Measurements from ENCODE around the gene NFE2L2. TPM values are rescaled to one million over a fixed set of nuclear protein-coding genes. Genes with fewer than 3 reads are reported as not detected.

NFE2L2 gene
- total RNA-seq, 4 donors from 2014 or later, result 41.6 to 105 (median 65.2) TPM

GRCh38 chr2:177265824-177266817 lies 1.6 kb upstream of the NFE2L2 start:
- DNase-seq, result no peak
- Histone ChIP-seq H3K27ac (peak overlapping the region; percentile 98 to 100 (median 98)), H3K4me3 (peak overlapping the region in 3 of 4 donors; percentile 73 to 88 (median 85)), H3K36me3 (no peaks in the 10 kb centered on the region), H3K27me3 (no peaks in the 10 kb centered on the region), H3K4me1 (peaks cover 9 to 36% (median 28%) of the 10 kb centered on the region in 4 donors), H3K9me3 (no peaks in the 10 kb centered on the region)
- in situ Hi-C loops (cut with MboI; ENCODE audit: low pct_ligation_motif_present in 1 of 4, low pct_unique_long_range_greater_than_20kb in 1 of 4, low sequenced_read_pairs in 3 of 4) (loop anchor here in 1 of 4 donors (10.0 kb wide), 1 partner anchor 101 kb away; no protein-coding TSS in a partner anchor), intact Hi-C loops (cut with DNase I; ENCODE audit: low total_unique reads) (loop anchor here (2.0 to 10.0 kb wide), 3 partner anchors 53 to 101 kb away; partner anchors contain the start of gene HNRNPA3)
- WGBS, 2 donors (ENCODE audit: low coverage in 1 of 2), result 10 to 13% methylated on average over 4 of the region's 4 CpGs
- TF ChIP-seq EP300 (IDR thresholded peaks at IDR 0.05; ENCODE audit: low read depth) (no peak), POLR2AphosphoS5 (IDR thresholded peaks at IDR 0.05) (peak in 1 of 3 donors; percentile 26)

DNA sequence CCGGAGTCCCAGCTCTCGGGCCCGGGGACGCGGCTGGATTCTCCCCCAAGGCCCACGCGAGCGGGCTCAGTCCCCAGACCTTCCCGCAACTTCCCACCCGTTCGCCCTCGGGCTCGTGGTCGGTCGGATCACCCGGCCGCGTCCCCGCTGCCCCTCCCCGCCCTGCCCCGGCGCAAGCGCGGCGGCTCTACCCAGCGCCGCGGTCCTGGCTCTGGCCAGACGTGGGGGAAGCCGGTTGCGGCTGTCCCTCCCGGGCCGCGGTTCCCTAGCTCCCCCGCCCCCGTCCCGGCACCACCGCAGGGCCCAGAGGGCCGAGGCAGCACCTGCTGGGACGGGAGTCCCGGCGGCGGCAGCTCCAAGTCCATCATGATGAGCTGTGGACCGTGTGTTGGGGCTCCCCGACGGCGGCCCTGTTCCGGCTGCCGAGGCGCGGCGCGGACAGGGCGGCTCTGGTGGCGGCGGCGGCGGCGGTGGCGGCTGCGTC lies 276 bp downstream of the NFE2L2 start:
- in situ Hi-C loops (cut with MboI; ENCODE audit: low pct_ligation_motif_present in 1 of 4, low pct_unique_long_range_greater_than_20kb in 1 of 4, low sequenced_read_pairs in 3 of 4) (loop anchor here in 1 of 4 donors (10.0 kb wide), 1 partner anchor 99 kb away; no protein-coding TSS in a partner anchor), intact Hi-C loops (cut with DNase I; ENCODE audit: low total_unique reads) (loop anchor here (2.0 to 10.0 kb wide), 3 partner anchors 51 to 99 kb away; partner anchors contain the start of gene HNRNPA3)
- DNase-seq, result peak; percentile 43
- no peaks in the 10 kb centered on the region for H3K36me3 ChIP-seq
- H3K27ac ChIP-seq, result peak overlapping the region; percentile 98 to 100 (median 98)
- no peaks in the 10 kb centered on the region for H3K27me3 ChIP-seq
- H3K4me1 ChIP-seq, result peaks cover 15 to 55% (median 43%) of the 10 kb centered on the region in 4 donors
- WGBS, 2 donors (ENCODE audit: low coverage in 1 of 2), result 2% methylated on average over 23 of the region's 61 CpGs; no CpG with 5 or more reads in 1 of the 2 donors
- H3K4me3 ChIP-seq, result peak overlapping the region; percentile 73 to 96 (median 86)
- TF ChIP-seq POLR2A (IDR thresholded peaks at IDR 0.05), result no peak
- TF ChIP-seq, protein P1, sequence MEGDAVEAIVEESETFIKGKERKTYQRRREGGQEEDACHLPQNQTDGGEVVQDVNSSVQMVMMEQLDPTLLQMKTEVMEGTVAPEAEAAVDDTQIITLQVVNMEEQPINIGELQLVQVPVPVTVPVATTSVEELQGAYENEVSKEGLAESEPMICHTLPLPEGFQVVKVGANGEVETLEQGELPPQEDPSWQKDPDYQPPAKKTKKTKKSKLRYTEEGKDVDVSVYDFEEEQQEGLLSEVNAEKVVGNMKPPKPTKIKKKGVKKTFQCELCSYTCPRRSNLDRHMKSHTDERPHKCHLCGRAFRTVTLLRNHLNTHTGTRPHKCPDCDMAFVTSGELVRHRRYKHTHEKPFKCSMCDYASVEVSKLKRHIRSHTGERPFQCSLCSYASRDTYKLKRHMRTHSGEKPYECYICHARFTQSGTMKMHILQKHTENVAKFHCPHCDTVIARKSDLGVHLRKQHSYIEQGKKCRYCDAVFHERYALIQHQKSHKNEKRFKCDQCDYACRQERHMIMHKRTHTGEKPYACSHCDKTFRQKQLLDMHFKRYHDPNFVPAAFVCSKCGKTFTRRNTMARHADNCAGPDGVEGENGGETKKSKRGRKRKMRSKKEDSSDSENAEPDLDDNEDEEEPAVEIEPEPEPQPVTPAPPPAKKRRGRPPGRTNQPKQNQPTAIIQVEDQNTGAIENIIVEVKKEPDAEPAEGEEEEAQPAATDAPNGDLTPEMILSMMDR (IDR thresholded peaks at IDR 0.05), result no peak
- no peak for TF ChIP-seq POLR2AphosphoS5 (IDR thresholded peaks at IDR 0.05)
- TF ChIP-seq EP300 (IDR thresholded peaks at IDR 0.05; ENCODE audit: low read depth), result no peak
- H3K9me3 ChIP-seq, result no peaks in the 10 kb centered on the region

DNA sequence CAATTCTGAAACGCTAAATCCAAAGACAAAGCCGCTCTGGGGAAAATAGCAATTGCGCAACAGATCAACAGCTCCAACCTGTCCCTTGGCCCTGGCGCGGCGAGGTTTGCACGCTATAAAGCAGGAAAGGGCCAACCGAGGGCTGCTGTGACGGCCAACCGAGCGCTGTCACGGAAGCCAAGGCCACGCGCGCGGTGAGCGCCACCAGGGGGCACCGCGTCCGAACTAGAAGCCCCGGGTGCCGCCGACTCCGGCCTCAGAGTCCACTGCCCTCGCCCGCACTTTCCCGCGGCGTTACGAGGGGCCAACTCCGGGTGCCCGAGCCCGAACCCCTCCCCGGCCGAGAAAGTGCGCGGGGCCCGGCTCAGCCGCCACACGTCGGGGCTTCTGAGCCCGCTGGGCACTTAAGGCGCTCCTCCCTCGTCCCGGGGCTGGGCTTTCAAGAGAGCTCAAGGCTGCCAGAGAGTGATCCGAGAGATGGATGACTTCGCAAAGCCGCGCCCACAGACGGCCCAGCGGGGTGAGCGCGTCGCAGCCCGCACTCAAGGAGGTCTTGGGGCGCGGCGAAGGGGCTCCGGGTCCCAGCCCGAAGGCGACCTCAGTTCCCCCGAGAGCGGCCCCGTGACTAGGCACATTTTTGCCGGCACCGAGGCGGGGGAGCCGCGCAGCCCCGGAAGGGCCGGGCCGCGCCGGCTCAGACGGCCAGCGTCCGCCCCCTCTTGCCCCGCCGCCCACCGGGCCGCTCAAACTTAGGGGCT lies 897 bp downstream of the NFE2L2 start:
- peak overlapping the region; percentile 98 to 100 (median 98) for H3K27ac ChIP-seq
- intact Hi-C loops (cut with DNase I; ENCODE audit: low total_unique reads), result loop anchor here (2.0 to 10.0 kb wide), 3 partner anchors 51 to 99 kb away; partner anchors contain the start of gene HNRNPA3
- peak; percentile 85 for TF ChIP-seq POLR2A (IDR thresholded peaks at IDR 0.05)
- TF ChIP-seq, protein P1 (IDR thresholded peaks at IDR 0.05), result peak; percentile 79 to 97 (median 87)
- TF ChIP-seq EP300 (IDR thresholded peaks at IDR 0.05; ENCODE audit: low read depth), result peak; percentile 83
- peak; percentile 82 to 95 (median 88) for TF ChIP-seq POLR2AphosphoS5 (IDR thresholded peaks at IDR 0.05)
- no peaks in the 10 kb centered on the region for H3K36me3 ChIP-seq
- no peaks in the 10 kb centered on the region for H3K27me3 ChIP-seq
- in situ Hi-C loops (cut with MboI; ENCODE audit: low pct_ligation_motif_present in 1 of 4, low pct_unique_long_range_greater_than_20kb in 1 of 4, low sequenced_read_pairs in 3 of 4), result loop anchor here in 1 of 4 donors (10.0 kb wide), 1 partner anchor 99 kb away; no protein-coding TSS in a partner anchor
- WGBS, 2 donors (ENCODE audit: low coverage in 1 of 2), result 0% methylated on average over 63 of the region's 81 CpGs; no CpG with 5 or more reads in 1 of the 2 donors
- no peaks in the 10 kb centered on the region for H3K9me3 ChIP-seq
- H3K4me3 ChIP-seq, result peak overlapping the region; percentile 73 to 96 (median 86)
- H3K4me1 ChIP-seq, result peaks cover 15 to 61% (median 49%) of the 10 kb centered on the region in 4 donors
- peak; percentile 99 for DNase-seq

DNA sequence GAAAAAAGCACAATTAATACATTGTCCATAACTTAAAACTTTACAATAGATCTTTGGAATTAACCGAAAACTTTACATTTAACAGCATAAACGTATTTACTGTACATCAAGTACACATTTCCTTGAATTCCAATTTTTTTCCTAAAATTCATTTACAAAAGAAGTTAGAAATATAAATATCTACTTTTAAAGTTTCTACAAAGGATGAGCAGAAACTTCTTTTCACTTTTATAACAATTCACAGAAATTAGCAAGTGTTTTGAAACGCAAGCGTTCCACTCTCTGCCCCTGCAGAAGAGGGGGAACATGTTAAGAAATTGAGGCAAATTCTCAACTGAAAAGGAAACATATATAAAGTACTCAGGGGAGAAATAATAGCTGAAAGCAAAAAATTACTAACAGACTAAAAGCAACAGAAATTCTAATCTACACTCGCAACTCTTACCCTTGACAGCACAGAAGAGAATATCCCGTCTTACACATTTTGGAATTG lies 1.5 kb downstream of the NFE2L2 start:
- Histone ChIP-seq H3K4me1 (peaks cover 15 to 65% (median 50%) of the 10 kb centered on the region in 4 donors), H3K27me3 (no peaks in the 10 kb centered on the region), H3K27ac (peak overlapping the region; percentile 98 to 100 (median 98)), H3K36me3 (no peaks in the 10 kb centered on the region), H3K4me3 (peak overlapping the region; percentile 37 to 88 (median 79)), H3K9me3 (no peaks in the 10 kb centered on the region)
- intact Hi-C loops (cut with DNase I; ENCODE audit: low total_unique reads), result loop anchor here (10.0 kb wide), 1 partner anchor 72 kb away; no protein-coding TSS in a partner anchor
- WGBS, 2 donors (ENCODE audit: low coverage in 1 of 2), result 0 to 1% methylated on average over 6 of the region's 6 CpGs
- in situ Hi-C loops (cut with MboI; ENCODE audit: low pct_ligation_motif_present in 1 of 4, low pct_unique_long_range_greater_than_20kb in 1 of 4, low sequenced_read_pairs in 3 of 4), result loop anchor here in 1 of 4 donors (10.0 kb wide), 1 partner anchor 98 kb away; no protein-coding TSS in a partner anchor
- no peak for TF ChIP-seq EP300 (IDR thresholded peaks at IDR 0.05; ENCODE audit: low read depth)
- no peak for TF ChIP-seq POLR2A (IDR thresholded peaks at IDR 0.05)
- TF ChIP-seq, protein P1 (IDR thresholded peaks at IDR 0.05), result no peak
- no peak for TF ChIP-seq POLR2AphosphoS5 (IDR thresholded peaks at IDR 0.05)
- no peak for DNase-seq

Measured in transverse colon (tissue), 4 donors.